Kidney epithelial cell (primary cell): ENCODE data around the gene ENOX2. TPM values are rescaled to one million over a fixed set of nuclear protein-coding genes. Genes with fewer than 3 reads are reported as not detected.

Experiments
- DNase-seq: peaks from one replicate; pipeline ENCODE4 v3.0.0-alpha.2; 2010; ENCODE audit warnings: low read depth
- H3K27me3 ChIP-seq: 2 replicates; pipeline ENCODE4 v1.6.0; 2011; ENCODE audit warnings: low read length; ENCODE audit not compliant: control insufficient read depth, insufficient read depth
- H3K36me3 ChIP-seq: 2 replicates; pipeline ENCODE4 v1.5.1; 2011; ENCODE audit warnings: low read length; ENCODE audit not compliant: control insufficient read depth, insufficient read depth
- H3K4me3 ChIP-seq: 2 replicates; pipeline ENCODE4 v1.5.1; 2011; ENCODE audit warnings: low read depth, mild to moderate bottlenecking, control low read depth, low read length
- CTCF ChIP-seq: IDR thresholded peaks from 2 replicates; pipeline ENCODE4 v1.5.1; 2011; ENCODE audit warnings: mild to moderate bottlenecking, moderate library complexity, low read length, control low read depth, inconsistent platforms; ENCODE audit not compliant: insufficient read depth, poor library complexity, severe bottlenecking
- total RNA-seq: library from RNA; depleted of rRNA; stranded (reverse); fragments of >200 nt; gene quantifications from 2 replicates; pipeline ENCODE4 v1.2.3, GENCODE V29; 2015

ENOX2 gene
- total RNA-seq, 1 donor from 2014 or later: 15.1 TPM

DNA sequence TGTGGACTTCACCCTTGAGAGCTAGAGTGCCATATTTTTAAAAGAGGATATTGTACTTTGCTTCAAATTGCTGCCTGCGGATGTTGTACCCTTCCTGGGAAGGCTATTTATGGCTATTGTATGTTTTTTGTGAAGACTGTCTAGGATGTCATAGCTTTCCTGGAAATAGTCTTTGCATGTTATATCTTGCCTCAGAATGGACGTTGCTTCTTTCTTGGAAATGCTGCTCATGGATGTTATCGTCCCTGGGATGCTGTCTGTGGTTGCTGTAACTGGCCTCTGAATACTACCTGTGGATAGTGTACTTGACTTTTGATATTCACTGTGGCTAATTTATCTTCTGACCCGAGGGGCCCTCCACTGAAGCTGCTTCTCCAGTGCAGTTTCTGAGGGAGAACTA, 146.8 kb downstream of the ENOX2 start:
- DNase-seq: no peak
- no peaks in the 10 kb centered on the region for H3K27me3 ChIP-seq
- H3K36me3 ChIP-seq: no peaks in the 10 kb centered on the region
- H3K4me3 ChIP-seq: no peak overlapping the region
- TF ChIP-seq CTCF: no peak

DNA sequence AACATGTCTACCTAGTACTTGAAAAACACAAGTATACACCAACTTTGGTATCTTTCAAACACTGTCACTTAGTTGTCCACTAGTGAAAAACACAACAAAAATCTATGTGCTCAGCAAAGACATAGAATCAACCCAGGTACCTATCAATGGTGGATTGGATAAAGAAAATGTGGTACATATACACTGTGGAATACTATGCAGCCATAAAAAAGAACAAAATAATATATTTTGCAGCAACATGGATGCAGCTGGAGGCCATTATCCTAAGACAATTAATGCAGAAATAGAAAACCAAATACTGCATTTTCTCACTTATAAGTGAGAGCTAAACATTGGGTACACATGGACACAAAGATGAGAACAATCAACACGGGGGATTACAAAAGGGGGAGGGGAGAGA, 148.7 kb downstream of the ENOX2 start:
- H3K4me3 ChIP-seq: no peak overlapping the region
- no peak for TF ChIP-seq CTCF
- DNase-seq: no peak
- no peaks in the 10 kb centered on the region for H3K27me3 ChIP-seq
- H3K36me3 ChIP-seq: no peaks in the 10 kb centered on the region

- DNase-seq: no peak
- TF ChIP-seq CTCF: no peak
- Histone ChIP-seq H3K4me3 (no peak overlapping the region), H3K27me3 (no peaks in the 10 kb centered on the region), H3K36me3 (no peaks in the 10 kb centered on the region)
Measured at GRCh38 chrX:130746709-130747342, 156.2 kb downstream of the ENOX2 start.

- DNase-seq: no peak
- Histone ChIP-seq H3K36me3 (no peaks in the 10 kb centered on the region), H3K27me3 (no peaks in the 10 kb centered on the region), H3K4me3 (no peak overlapping the region)
- TF ChIP-seq CTCF: no peak
Measured at GRCh38 chrX:130746077-130746476, 156.9 kb downstream of the ENOX2 start.

DNA sequence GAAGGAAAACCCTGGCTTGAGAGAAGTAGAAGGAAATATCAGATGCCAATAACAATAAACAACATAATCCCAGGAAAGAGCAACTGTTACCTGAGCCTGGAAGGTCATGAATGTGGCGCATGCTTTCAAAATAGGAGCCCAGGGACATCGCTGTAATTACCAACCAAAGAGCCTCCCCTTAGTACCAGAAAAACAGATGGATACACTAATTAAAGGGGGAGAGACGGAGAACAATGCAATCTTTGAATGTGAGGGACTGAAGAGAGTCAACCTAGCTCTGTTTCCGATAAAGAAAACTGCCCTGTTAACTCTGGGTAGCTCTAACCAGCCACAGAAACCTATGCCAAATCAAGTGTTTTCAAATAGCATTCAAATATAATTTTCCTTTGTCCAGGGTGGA, 161.4 kb downstream of the ENOX2 start:
- H3K36me3 ChIP-seq: no peaks in the 10 kb centered on the region
- no peak for DNase-seq
- H3K4me3 ChIP-seq: no peak overlapping the region
- TF ChIP-seq CTCF: no peak
- no peaks in the 10 kb centered on the region for H3K27me3 ChIP-seq

- no peak for TF ChIP-seq CTCF
- Histone ChIP-seq H3K27me3 (no peaks in the 10 kb centered on the region), H3K36me3 (no peaks in the 10 kb centered on the region), H3K4me3 (no peak overlapping the region)
- no peak for DNase-seq
Measured at GRCh38 chrX:130741151-130741550, 161.9 kb downstream of the ENOX2 start.
